Measurements from ENCODE around the gene CNTN2. TPM values are rescaled to one million over a fixed set of nuclear protein-coding genes. Genes with fewer than 3 reads are reported as not detected.

CNTN2 gene
- total RNA-seq, 1 experiment from 2014 or later: 1.2 TPM

DNA sequence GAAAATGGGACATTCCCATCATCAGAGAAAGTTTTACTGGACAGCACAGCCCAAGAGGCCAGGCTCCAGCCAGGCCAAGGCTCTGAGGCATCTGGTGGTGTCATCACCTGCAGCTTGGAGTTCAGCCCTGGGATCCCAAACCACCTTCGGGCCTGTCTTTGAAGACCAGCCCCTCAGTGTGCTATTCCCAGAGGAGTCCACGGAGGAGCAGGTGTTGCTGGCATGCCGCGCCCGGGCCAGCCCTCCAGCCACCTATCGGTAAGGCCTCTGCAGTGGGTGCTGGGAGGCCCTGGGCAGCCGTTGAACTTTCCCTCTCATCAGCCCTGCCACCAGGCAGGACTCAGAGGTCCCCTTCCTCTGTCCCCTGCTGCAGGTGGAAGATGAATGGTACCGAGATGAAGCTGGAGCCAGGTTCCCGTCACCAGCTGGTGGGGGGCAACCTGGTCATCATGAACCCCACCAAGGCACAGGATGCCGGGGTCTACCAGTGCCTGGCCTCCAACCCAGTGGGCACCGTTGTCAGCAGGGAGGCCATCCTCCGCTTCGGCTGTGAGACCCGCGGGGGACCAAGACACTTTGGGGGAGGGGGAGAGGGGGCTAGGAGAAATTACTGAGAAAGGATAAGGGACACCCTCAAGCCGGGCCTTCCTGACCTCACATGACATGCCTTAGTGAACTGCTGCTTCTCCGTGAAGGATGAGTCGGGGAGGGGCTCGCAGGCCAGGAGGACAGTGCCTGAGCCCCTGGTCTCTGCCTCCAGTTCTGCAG is 15.0 kb downstream of the CNTN2 start:
- TF ChIP-seq ZNF281 (CRISPR knock-in tag; IDR thresholded peaks at IDR 0.05) (no peak), ZNF263 (CRISPR knock-in tag; IDR thresholded peaks at IDR 0.05; ENCODE audit: low read depth) (no peak), STAT6 (CRISPR knock-in tag; conservative IDR thresholded peaks at IDR 0.05; ENCODE audit: low read depth) (no peak), ZNF423 (CRISPR knock-in tag; IDR thresholded peaks at IDR 0.05) (no peak), JUN (CRISPR knock-in tag; IDR thresholded peaks at IDR 0.05) (no peak), ATF1 (CRISPR knock-in tag; IDR thresholded peaks at IDR 0.05) (no peak), KAT7 (CRISPR knock-in tag; IDR thresholded peaks at IDR 0.05; ENCODE audit: borderline replicate concordance) (no peak), HMGA2 (CRISPR knock-in tag; IDR thresholded peaks at IDR 0.05) (no peak), ZNF317 (CRISPR knock-in tag; IDR thresholded peaks at IDR 0.05; ENCODE audit: borderline replicate concordance, low read depth) (no peak), ZNF121 (CRISPR knock-in tag; IDR thresholded peaks at IDR 0.05) (no peak), ZSCAN18 (CRISPR knock-in tag; IDR thresholded peaks at IDR 0.05) (no peak), ERG (CRISPR knock-in tag; IDR thresholded peaks at IDR 0.05) (no peak), NR1H2 (CRISPR knock-in tag; IDR thresholded peaks at IDR 0.05) (no peak), MXD4 (CRISPR knock-in tag; IDR thresholded peaks at IDR 0.05; ENCODE audit: borderline replicate concordance) (no peak), SMAD3 (CRISPR knock-in tag; IDR thresholded peaks at IDR 0.05; ENCODE audit: borderline replicate concordance) (no peak), NFE2L1 (CRISPR knock-in tag; IDR thresholded peaks at IDR 0.05) (no peak), CDX4 (CRISPR knock-in tag; IDR thresholded peaks at IDR 0.05; ENCODE audit: borderline replicate concordance) (no peak)
- TF ChIP-seq, protein P1, sequence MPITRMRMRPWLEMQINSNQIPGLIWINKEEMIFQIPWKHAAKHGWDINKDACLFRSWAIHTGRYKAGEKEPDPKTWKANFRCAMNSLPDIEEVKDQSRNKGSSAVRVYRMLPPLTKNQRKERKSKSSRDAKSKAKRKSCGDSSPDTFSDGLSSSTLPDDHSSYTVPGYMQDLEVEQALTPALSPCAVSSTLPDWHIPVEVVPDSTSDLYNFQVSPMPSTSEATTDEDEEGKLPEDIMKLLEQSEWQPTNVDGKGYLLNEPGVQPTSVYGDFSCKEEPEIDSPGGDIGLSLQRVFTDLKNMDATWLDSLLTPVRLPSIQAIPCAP (CRISPR knock-in tag; IDR thresholded peaks at IDR 0.05): no peak
- TF ChIP-seq, protein P2, sequence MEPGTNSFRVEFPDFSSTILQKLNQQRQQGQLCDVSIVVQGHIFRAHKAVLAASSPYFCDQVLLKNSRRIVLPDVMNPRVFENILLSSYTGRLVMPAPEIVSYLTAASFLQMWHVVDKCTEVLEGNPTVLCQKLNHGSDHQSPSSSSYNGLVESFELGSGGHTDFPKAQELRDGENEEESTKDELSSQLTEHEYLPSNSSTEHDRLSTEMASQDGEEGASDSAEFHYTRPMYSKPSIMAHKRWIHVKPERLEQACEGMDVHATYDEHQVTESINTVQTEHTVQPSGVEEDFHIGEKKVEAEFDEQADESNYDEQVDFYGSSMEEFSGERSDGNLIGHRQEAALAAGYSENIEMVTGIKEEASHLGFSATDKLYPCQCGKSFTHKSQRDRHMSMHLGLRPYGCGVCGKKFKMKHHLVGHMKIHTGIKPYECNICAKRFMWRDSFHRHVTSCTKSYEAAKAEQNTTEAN (CRISPR knock-in tag; IDR thresholded peaks at IDR 0.05): no peak
- TF ChIP-seq, protein P3, sequence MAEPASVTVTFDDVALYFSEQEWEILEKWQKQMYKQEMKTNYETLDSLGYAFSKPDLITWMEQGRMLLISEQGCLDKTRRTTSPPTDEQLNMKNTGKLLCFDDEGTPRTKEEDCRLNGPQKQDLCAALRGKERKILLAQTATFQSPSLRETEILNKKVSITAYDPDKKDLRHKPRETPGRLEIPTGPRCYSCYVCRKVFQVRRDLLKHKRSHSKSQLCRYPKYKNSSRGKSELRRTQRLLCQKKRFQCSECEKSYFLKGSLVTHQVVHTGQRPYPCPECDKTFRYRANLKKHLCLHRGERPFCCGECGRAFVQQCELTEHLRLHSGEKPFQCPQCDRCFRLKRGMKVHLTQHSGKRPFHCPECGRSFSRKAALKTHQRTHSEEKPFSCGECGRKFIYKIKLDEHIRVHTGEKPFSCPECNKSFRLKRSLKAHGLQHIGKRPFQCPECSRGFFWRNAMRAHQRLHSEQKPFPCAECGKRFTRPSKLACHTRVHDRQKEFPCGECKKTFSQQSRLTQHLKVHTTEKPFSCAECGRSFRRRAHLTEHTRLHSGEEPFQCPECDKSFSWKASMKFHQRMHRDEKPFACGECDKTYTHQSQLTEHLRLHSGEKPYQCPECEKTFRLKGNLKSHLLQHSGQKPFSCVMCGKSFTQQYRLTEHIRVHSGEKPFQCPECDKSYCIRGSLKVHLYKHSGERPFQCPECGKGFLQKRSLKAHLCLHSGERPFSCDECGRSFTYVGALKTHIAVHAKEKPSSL (CRISPR knock-in tag; conservative IDR thresholded peaks at IDR 0.05): no peak
- ATAC-seq (no peak), DNase-seq (ENCODE audit: low spot score) (no peak)
- no peak overlapping the region for H3K27ac Mint-ChIP-seq
- CTCF ChIA-PET: interaction anchor here (0.6 kb wide), 1 partner anchor 67 kb away, joined by 3 read pairs; no protein-coding TSS in a partner anchor
- no peaks in the 10 kb centered on the region for H3K9me3 Mint-ChIP-seq
- H3K4me1 Mint-ChIP-seq: peaks cover 9% of the 10 kb centered on the region; the same call in 1 of the 2 replicates
- H3K36me3 Mint-ChIP-seq: no peaks in the 10 kb centered on the region
- POLR2A ChIA-PET: no interaction called here
- no peak overlapping the region for H3K4me3 Mint-ChIP-seq
- no peaks in the 10 kb centered on the region for H3K27me3 Mint-ChIP-seq (ENCODE audit: low read depth)
